ENCODE data around the gene ARHGAP24. TPM values are rescaled to one million over a fixed set of nuclear protein-coding genes. Genes with fewer than 3 reads are reported as not detected.
"Not testable (repeated sequence)": the region's sequence is repeated elsewhere in the genome, so short reads cannot be mapped to it uniquely, and the experiment has no call there.

ARHGAP24 gene
- total RNA-seq, 1 donor from 2014 or later, result 48.6 TPM

DNA sequence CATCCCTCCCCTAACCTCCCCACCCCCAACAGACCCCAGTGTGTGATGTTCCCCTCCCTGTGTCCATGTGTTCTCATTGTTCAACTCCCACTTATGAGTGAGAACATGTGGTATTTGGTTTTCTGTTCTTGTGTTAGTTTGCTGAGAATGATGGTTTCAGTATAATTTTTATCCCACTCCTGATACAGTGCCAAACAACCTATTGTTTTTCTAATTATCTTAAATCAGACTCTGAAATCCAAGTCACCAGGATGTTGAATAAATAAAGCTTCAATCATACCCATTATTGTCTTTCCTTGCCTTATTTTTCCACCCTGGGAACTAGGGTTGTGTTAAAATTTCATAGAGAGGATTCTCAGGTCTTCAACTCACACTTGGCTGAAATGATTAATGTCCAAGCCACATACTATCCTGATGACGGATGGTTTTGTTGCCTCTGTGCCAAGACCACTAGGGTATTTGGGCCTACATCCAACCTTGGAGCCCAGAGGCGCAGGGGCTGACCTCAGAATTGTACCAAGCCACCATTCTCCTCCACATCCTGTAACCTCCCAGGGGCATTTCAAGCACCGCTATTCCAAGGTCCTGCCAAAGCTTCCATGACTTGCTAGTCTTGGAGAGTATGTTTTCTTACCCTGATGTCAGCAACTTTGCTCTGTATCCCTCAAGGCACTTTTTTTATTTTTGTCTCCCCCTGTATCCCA lies 332.4 kb downstream of the ARHGAP24 start:
- no peak for DNase-seq (ENCODE audit: low spot score)

DNA sequence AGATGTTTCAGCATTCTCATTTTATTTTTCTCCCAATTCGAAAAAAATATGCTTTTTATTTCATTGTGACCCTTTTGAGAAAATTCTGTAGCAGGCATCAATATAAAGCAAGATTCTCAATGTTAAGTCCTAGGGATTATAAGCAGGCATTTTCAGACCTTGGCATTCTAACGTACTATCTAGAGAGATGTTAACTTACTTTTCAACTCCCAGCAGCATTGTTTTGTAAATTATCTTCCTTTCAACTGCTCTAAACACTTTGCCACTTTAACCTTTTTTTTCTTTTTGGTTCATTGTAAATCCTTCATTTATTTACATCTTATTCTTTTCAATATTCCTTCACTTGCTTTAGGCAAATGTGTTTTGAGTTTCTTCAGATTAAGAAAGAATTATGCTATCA lies 333.2 kb downstream of the ARHGAP24 start:
- DNase-seq (ENCODE audit: low spot score), result no peak

DNA sequence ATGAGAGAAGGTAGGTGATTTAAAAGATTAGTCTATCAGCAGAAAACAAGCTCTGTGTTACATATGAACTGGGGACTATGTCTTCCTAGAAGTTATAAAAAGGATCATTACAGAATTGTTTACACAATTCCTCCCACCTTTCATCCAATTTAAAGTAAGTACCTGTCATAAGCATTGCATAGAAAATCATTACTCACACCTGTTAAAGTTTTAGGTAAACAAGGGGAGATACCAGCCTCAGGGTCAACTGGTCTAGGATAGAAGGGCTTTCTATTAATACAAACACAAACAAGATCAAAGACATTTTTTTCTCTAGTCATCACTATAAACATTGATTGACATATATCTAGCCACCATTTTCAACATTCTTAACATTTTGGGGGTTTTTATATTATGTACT lies 333.9 kb downstream of the ARHGAP24 start:
- DNase-seq (ENCODE audit: low spot score), result no peak

DNA sequence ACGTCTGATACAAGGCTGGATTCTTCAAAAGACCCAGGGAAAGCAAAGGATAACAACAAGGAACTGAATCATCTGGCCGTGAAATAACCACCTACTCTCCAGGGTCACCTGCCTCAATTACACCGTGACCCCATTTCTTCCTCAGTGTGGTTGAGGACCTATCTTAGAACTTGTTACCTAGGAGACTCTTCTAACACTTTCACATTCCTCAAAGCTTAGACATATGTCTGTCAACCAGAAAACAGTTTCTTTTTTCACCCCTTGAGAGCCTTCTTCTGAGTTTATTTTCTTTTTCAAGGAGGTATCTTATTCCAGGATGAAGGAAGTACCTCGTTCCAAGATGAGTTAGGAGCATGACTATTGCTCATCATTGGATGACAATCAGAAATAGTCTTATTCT lies 337.8 kb downstream of the ARHGAP24 start:
- DNase-seq (ENCODE audit: low spot score), result no peak

DNA sequence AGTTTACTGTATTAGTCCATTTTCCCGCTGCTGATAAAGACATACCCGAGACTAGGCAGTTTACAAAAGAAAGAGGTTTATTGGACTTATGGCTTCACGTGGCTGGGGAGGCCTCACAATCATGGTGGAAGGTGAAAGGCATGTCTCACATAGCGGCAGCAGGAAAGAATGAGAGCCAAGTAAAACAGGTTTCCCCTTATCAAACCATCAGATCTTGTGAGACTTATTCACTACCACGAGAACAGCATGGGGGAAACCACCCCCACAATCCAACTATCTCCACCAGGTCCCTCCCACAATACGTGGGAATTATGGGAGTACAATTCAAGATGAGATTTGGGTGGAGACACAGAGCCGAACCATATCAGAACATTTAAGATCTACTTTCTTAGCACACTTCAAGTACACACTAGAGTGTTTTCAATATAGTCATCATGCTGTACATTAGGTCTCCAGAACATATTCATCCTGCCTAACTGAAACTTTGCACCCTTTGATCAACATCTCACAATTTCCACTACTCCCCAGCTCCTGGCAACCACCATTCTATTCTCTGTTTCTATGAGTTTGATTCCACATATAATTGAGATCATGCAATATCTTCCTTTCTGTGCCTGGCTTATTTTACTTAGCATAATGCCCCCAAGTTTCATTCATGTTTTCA lies 341.0 kb downstream of the ARHGAP24 start:
- DNase-seq (ENCODE audit: low spot score), result no peak

DNA sequence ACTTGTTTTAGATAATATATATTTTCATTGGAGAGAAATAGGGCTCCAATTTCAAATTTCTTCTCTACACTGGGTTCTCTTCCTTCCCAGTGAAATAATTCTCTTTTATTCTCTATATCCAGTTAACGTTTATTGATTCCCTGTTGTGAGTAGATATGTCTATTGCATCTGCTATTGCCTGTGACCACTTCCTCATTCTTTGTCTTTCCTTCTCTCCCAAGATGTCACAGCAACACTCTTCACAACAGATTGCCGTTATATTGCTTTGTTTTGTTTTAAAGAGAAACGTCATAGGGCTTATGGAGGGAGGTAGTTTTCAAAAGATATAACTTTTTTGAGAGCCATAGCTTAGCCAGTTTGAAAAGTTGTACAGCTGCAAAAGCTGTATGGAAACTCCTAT lies 343.8 kb downstream of the ARHGAP24 start:
- no peak for DNase-seq (ENCODE audit: low spot score)

DNA sequence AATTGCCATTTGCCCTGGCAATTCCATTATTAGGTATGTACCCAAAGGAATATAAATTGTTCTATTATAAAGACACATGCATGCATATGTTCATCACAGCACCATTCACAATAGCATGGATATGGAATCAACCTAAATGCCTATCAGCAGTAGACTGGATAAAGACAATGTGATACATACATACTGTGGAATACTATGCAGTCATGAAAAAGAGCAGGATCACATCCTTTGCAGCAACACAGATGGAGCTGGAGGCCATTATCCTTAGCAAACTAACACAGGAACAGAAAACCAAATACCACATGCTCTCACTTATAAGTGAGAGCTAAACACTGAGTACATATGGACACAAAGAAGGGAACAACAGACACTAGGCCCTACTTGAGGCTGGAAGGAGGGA lies 345.2 kb downstream of the ARHGAP24 start:
- not testable (repeated sequence) for DNase-seq (ENCODE audit: low spot score)

DNA sequence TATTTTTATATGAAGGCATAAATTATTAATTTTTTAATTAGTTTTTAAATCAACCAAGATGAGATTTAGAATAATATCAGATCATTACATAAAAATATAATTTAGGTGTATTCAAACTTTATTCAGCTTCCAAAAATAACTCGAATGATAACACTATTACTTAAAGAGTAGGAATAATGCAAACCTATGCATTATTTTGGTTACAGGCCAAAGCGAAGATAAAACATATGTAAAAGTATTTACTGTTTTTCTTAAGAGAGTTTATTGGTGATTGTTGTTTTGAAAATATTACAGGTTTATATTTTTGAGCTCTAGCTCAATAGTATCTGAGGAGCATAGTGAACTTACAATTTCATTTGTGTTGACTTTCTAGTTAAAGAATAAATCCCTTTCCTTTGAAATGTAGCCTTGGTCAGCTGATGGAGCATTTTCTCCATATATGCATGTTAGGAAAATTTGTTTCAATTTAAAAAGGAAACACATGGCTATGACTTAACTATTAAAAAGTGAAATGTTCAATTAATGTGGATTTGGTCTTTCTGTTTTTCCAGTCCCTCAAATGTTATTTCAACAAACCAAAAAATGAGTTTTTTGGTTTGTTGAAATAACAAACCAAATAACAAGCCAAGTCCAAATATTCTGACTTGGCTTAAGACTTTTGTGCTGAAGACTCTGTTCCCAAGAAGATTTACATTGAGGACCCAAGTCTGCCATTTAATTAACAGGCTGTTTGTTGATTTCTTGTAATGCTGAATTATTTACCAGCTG lies 346.9 kb downstream of the ARHGAP24 start:
- DNase-seq (ENCODE audit: low spot score), result no peak

DNA sequence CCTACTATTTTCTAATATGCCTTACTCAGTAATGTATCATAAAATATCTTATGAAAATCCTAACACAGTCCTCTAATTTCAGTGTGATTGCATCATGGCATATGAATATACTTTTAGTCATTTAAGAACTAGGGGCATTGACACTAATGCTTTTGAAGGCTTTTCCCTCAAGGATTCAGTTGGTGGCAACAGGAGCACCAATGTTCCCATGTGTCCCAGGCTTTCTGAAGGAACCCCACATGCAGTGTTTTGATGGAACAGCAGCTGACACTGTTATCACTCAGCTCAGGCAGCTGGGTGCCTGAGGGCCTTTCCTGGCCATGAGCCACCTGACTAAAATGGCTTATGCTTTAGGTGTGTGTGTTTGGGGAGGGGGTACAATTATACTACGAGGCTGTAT lies 348.3 kb downstream of the ARHGAP24 start:
- no peak for DNase-seq (ENCODE audit: low spot score)

DNA sequence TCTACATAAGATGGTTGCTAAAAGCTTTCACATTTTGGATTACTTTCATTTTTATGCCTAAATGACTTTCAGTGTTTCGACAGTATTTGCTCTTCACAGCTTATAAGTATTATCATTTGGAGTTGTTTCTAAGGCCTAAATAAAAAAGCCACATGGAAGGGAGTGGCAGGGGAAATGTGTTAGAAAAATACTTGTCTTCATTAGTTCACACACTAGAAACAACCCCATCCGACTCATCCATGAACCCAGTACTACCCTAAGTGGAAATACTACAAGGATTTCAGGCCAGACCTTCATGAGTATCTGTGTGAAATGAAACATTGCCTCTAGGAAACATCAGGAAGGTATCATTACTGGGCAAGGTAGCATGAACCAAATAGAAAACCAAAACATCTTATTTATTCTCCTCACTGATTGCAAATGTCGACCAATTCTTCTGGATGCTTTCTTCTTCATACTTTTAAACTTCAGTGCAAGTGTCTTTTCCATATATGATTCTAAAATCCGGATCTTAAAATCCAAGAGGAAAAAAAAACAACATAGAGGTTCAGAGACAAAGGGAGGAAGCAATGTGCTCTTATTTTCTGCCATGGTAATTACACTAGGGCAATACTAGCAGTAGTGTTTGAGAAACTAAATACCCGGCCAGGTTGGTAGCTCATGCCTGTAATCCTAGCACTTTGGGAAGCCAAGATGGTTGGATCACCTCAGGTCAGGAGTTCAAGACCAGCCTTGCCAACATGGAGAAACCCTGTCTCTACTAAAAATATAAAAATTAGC lies 349.4 kb downstream of the ARHGAP24 start:
- DNase-seq (ENCODE audit: low spot score), result no peak

DNA sequence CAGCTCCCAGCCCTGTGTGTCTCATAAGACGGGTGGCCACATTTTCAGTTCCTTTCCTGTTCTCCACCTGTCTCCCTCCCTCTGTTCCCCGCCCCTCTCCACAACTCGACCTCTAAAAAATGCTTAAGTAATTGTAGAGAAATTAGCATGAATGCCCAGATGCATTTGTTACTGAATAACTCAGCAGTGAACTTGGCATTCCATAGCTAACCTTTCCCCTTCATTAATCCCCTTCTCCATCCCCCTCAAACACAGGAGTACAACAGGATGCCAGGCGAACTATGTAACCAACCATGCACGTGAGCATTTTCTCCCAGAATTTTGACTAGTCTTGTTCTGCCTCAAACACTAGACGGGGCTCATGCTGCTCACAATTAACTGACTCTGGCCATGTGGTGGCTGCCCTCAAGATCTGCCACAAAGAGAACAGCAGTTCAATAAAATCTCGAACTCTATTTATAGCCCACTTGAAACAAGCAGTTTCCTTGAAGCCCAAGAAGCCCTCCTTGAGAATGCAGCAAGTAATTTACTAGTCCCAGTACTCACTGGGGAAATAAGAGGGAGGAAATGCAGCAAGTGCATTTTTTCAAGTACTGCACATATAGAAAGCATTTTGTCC lies 351.2 kb downstream of the ARHGAP24 start:
- no peak for DNase-seq (ENCODE audit: low spot score)

DNA sequence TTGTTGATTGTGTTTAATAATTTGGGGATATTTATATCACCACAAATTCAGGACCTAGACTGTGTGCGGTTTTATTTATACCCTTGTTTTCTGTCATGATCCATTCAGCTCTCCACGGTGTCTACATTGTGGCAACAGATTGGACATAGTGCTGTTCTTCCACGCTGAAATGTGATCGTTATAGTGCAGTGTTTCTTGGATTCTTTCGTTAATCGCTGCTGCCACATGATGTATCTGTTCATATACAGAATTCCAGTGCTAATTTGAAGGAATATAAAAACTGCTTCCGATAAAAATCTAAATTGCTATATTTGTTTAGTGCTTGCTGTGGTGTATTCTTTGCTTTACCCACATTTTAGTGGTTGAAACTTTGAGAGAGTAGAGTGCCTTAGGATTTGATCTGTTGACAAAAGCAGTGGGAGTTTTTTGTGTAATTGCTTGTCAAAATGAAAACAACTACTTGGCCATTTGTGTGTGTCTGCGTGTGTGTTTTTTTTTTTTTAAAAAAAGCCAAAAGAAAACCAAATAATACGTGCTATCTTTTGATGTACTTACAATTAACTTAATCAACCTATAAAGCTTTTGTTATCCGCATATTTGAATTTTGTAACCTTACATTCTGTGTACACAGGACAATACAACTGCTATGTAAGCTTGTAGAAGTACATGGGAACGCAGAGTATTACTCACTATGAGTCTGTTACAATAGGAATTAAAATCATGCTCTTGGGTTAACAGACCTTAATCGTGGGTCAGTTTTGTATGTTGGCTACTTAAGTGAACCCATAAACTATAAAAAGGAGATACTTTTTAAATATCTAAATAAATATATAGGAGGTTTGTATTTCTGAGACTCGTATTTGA lies 353.3 kb downstream of the ARHGAP24 start:
- DNase-seq (ENCODE audit: low spot score), result no peak

DNA sequence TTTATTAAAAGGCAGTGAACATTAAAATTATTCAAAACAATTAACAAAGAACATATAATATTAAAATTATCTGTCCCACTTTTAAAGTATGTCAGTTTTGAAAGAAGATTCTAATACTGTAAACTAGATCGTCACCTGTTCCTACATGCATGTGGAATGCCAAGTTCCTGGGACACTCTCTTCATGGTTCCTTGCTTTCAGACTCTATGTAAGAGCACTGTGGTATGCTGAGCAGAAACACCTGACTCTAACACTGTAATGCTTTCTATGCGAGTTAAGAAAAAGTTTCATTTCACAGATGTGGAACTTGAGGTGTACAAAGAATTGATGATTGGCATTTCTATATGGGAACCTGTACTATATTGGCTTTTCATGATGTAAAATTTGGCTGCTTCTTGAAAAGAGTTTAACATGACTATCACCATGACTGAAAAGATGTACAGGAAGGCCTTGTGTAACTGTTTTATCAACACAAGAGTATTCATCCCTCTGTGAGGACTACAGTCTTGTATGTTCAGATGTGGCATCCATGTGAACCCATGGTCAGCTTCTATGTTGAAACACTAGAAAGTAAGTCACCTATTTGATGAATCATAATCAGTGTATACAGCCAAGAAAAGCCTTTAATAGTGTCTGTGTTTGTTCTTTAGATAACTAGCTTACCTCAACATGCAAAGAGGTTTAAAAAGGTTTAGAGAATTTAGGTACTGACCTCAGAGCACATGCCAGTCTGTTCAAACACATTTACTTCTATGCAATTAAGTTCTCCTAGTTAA lies 354.5 kb downstream of the ARHGAP24 start:
- no peak for DNase-seq (ENCODE audit: low spot score)

DNA sequence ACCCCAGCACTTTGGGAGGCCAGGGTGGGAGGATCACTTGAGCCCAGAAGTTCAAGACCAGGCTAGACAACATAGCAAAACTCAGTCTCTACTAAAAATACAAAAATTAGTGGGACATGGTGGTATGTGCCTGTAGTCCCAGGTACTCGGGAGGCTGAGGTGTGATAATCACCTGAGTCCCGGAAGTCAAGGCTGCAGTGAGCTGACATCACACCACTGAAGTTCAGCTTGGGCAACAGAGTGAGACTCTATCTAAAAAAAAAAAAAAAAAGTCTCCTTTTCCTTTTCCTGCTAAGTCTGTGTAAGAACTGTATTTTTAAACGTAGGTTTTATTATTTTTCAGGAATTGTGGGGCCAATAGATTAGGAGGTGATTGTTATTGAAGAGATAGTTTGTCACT lies 356.7 kb downstream of the ARHGAP24 start:
- no peak for DNase-seq (ENCODE audit: low spot score)

DNA sequence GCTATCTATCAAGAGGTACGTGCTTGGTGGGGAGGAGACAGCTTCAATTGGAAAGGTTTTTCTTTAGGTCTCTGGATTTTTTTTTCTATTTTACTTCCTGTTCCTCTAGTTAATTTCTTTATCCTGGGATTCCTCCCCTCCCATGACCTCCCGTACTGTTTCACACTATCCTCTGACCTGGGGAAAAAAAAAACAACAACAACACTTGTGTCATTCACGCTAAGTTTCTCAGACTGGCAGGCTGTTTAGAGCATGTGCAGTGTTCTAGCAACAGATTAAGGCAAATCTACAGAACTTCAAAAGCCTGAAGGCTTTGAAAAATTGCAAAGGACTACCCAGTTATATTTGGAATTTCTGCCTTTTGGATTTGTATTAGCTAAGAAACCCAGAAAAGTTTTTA lies 358.4 kb downstream of the ARHGAP24 start:
- no peak for DNase-seq (ENCODE audit: low spot score)

DNA sequence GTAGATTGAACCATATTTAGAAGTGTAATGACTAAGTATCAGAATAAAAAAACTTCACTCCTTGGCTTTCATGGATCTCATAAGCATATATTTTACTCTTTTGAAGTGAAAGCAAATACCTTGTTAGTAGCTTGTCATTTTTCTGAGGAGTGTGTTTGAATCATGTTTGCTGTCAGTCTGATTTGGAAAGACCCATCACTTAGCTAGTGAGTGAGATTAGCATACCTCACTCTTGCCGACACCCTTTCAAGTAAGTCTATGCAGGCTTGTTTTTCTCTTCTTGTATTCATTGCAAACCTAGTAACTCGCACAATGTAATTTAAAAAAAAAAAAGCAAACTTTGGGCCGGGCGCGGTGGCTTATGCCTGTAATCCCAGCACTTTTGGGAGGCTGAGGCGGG lies 360.0 kb downstream of the ARHGAP24 start:
- no peak for DNase-seq (ENCODE audit: low spot score)

DNA sequence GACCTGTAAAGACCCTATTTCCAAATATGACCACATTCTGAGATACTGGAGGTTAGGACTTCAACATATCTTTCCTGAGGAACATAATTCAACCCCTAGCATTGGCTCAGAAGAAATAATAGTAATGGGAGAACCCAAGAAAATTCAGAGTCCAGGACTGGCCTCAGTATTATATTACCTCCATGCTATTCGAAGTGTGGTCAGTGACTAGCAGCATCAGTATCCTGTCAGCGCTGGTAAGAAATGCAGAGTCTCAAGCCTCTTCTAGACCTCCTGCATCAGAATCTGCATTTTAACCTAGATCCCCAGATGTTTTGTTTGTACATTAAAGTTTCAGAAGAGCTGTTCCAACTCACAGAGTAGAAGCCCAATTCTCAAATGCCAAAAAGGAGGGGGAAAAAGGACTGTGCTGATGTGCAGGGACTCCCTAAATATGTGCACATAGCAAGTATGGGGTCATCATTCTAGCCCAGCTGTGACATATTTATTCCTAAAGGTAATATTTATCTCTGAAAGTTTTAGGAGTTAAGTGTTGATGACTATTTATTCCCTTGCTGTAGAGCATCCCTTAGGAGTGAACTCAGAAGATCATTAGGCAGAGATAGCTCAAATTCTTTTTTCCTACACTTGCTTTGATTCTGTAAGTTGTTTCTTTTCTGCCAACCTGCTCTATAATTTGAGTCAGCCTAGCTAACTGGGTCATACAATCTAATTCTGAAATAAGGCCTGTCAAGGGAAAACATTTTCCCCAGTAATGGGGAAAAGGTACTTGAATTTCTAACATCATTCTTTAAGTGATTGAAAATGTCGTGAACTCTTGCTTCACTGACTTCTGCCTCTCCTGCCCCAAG lies 361.9 kb downstream of the ARHGAP24 start:
- DNase-seq (ENCODE audit: low spot score), result no peak

DNA sequence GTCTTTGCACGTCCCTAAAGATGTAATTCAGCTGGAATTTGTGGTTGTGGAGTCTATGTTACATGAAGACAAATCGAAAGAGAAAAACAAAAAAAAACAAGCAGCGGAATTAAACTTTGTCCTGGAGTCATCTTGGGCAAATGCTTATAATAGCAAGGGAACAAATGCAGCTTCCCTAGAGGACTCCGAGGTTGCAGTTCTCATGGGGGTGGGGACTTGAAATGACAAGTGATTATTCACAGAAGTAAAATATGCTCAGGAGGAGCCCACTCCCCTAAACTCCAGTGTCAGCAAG lies 362.4 kb downstream of the ARHGAP24 start:
- no peak for DNase-seq (ENCODE audit: low spot score)
